Activated naive CD4-positive, alpha-beta T cell treated with anti-CD3 and anti-CD28 coated beads, Interleukin-2, amount 50 U/mL, for 24 hours (primary cell): ENCODE data around the gene PMPCB.

Source experiments
- H3K27ac Mint-ChIP-seq: one replicate; pipeline ENCODE4 v1.8.0; 2021; ENCODE audit warnings: mild to moderate bottlenecking, mixed read lengths
- H3K27me3 Mint-ChIP-seq: one replicate; pipeline ENCODE4 v1.8.0; 2021; ENCODE audit warnings: mixed read lengths
- H3K36me3 Mint-ChIP-seq: one replicate; pipeline ENCODE4 v1.8.0; 2021; ENCODE audit warnings: mixed read lengths
- H3K4me1 Mint-ChIP-seq: one replicate; pipeline ENCODE4 v1.8.0; 2021; ENCODE audit warnings: mixed read lengths
- H3K4me3 Mint-ChIP-seq: one replicate; pipeline ENCODE4 v1.8.0; 2021; ENCODE audit warnings: mild to moderate bottlenecking, mixed read lengths
- H3K9me3 Mint-ChIP-seq: one replicate; pipeline ENCODE4 v1.8.0; 2021; ENCODE audit warnings: mixed read lengths

Gene PMPCB

GRCh38 chr7:103301441-103301840 lies 4.2 kb downstream of the PMPCB start:
- H3K27ac Mint-ChIP-seq = no peak overlapping the region
- H3K4me3 Mint-ChIP-seq = no peak overlapping the region
- H3K36me3 Mint-ChIP-seq = peaks cover 19% of the 10 kb centered on the region
- peaks cover 63% of the 10 kb centered on the region for H3K4me1 Mint-ChIP-seq
- no peaks in the 10 kb centered on the region for H3K27me3 Mint-ChIP-seq
- H3K9me3 Mint-ChIP-seq = no peaks in the 10 kb centered on the region

- H3K27ac Mint-ChIP-seq = peak overlapping the region; percentile 65
- peaks cover 13% of the 10 kb centered on the region for H3K36me3 Mint-ChIP-seq
- peaks cover 26% of the 10 kb centered on the region for H3K4me1 Mint-ChIP-seq
These were observed 10.4 kb downstream of the PMPCB start for GRCh38 chr7:103307503-103308231.

GRCh38 chr7:103314852-103315251 lies 17.6 kb downstream of the PMPCB start:
- Mint-ChIP-seq H3K27me3 (no peaks in the 10 kb centered on the region), H3K4me3 (no peak overlapping the region), H3K27ac (peak overlapping the region; percentile 12), H3K4me1 (peaks cover 8% of the 10 kb centered on the region), H3K9me3 (no peaks in the 10 kb centered on the region), H3K36me3 (peaks cover 17% of the 10 kb centered on the region)

More at GRCh38 chr7:103307503-103308231, 10.4 kb downstream of the PMPCB start:
- H3K4me3 Mint-ChIP-seq = no peak overlapping the region
- no peaks in the 10 kb centered on the region for H3K9me3 Mint-ChIP-seq
- H3K27me3 Mint-ChIP-seq = no peaks in the 10 kb centered on the region

GRCh38 chr7:103316380-103316941 lies 19.2 kb downstream of the PMPCB start:
- H3K9me3 Mint-ChIP-seq = no peaks in the 10 kb centered on the region
- peak overlapping the region; percentile 70 for H3K27ac Mint-ChIP-seq
- H3K4me3 Mint-ChIP-seq = no peak overlapping the region
- H3K4me1 Mint-ChIP-seq = peaks cover 8% of the 10 kb centered on the region
- peaks cover 17% of the 10 kb centered on the region for H3K36me3 Mint-ChIP-seq
- no peaks in the 10 kb centered on the region for H3K27me3 Mint-ChIP-seq

GRCh38 chr7:103317009-103317408 lies 19.8 kb downstream of the PMPCB start:
- H3K27ac Mint-ChIP-seq = peak overlapping the region; percentile 20
- H3K4me1 Mint-ChIP-seq = peaks cover 8% of the 10 kb centered on the region
- no peaks in the 10 kb centered on the region for H3K27me3 Mint-ChIP-seq
- H3K4me3 Mint-ChIP-seq = no peak overlapping the region
- no peaks in the 10 kb centered on the region for H3K9me3 Mint-ChIP-seq
- H3K36me3 Mint-ChIP-seq = peaks cover 18% of the 10 kb centered on the region

GRCh38 chr7:103325744-103326143 lies 28.5 kb downstream of the PMPCB start:
- Mint-ChIP-seq H3K9me3 (no peaks in the 10 kb centered on the region), H3K27me3 (no peaks in the 10 kb centered on the region), H3K36me3 (peaks cover 9% of the 10 kb centered on the region), H3K4me1 (peaks cover 30% of the 10 kb centered on the region), H3K27ac (peak overlapping the region; percentile 92), H3K4me3 (peak overlapping the region; percentile 3)

- peaks cover 23% of the 10 kb centered on the region for H3K36me3 Mint-ChIP-seq
- H3K4me1 Mint-ChIP-seq = peaks cover 34% of the 10 kb centered on the region
- H3K27ac Mint-ChIP-seq = no peak overlapping the region
- no peaks in the 10 kb centered on the region for H3K27me3 Mint-ChIP-seq
- no peaks in the 10 kb centered on the region for H3K9me3 Mint-ChIP-seq
- no peak overlapping the region for H3K4me3 Mint-ChIP-seq
These were observed 39.5 kb downstream of the PMPCB start for GRCh38 chr7:103336761-103337160.

GRCh38 chr7:103338864-103339263 lies 41.6 kb downstream of the PMPCB start:
- Mint-ChIP-seq H3K27me3 (no peaks in the 10 kb centered on the region), H3K27ac (no peak overlapping the region), H3K36me3 (peaks cover 25% of the 10 kb centered on the region), H3K4me1 (peaks cover 35% of the 10 kb centered on the region), H3K9me3 (no peaks in the 10 kb centered on the region), H3K4me3 (no peak overlapping the region)

- Mint-ChIP-seq H3K4me3 (peak overlapping the region; percentile 98), H3K36me3 (peaks cover 29% of the 10 kb centered on the region), H3K27ac (peak overlapping the region; percentile 63), H3K9me3 (no peaks in the 10 kb centered on the region), H3K27me3 (no peaks in the 10 kb centered on the region), H3K4me1 (peaks cover 48% of the 10 kb centered on the region)
These were observed 44.2 kb downstream of the PMPCB start for GRCh38 chr7:103341466-103341865.

GRCh38 chr7:103343332-103343731 lies 46.1 kb downstream of the PMPCB start:
- peaks cover 26% of the 10 kb centered on the region for H3K36me3 Mint-ChIP-seq
- H3K9me3 Mint-ChIP-seq = no peaks in the 10 kb centered on the region
- peak overlapping the region; percentile 98 for H3K4me3 Mint-ChIP-seq
- H3K27me3 Mint-ChIP-seq = no peaks in the 10 kb centered on the region
- H3K27ac Mint-ChIP-seq = peak overlapping the region; percentile 99
- peaks cover 53% of the 10 kb centered on the region for H3K4me1 Mint-ChIP-seq

GRCh38 chr7:103343758-103344452 lies 46.7 kb downstream of the PMPCB start:
- H3K9me3 Mint-ChIP-seq = no peaks in the 10 kb centered on the region
- peak overlapping the region; percentile 98 for H3K4me3 Mint-ChIP-seq
- peaks cover 59% of the 10 kb centered on the region for H3K4me1 Mint-ChIP-seq
- H3K36me3 Mint-ChIP-seq = peaks cover 26% of the 10 kb centered on the region
- H3K27ac Mint-ChIP-seq = peak overlapping the region; percentile 99
- H3K27me3 Mint-ChIP-seq = no peaks in the 10 kb centered on the region

GRCh38 chr7:103344453-103345149 lies 47.4 kb downstream of the PMPCB start, which contains the start of gene DNAJC2:
TSS of gene DNAJC2 (minus strand) at chr7:103344767. CDS start at chr7:103344622, 145 bp downstream.
- Mint-ChIP-seq H3K27ac (peak within 1 kb of the TSS; percentile 99), H3K27me3 (no peaks in the 10 kb centered on the region), H3K4me1 (peaks cover 57% of the 10 kb centered on the region), H3K36me3 (peaks cover 21% of the 10 kb centered on the region), H3K9me3 (no peaks in the 10 kb centered on the region), H3K4me3 (peak within 1 kb of the TSS; percentile 98)

- no peak overlapping the region for H3K27ac Mint-ChIP-seq
- peaks cover 57% of the 10 kb centered on the region for H3K4me1 Mint-ChIP-seq
- peak overlapping the region; percentile 20 for H3K4me3 Mint-ChIP-seq
These were observed 49.2 kb downstream of the PMPCB start for GRCh38 chr7:103346396-103346795.

GRCh38 chr7:103347507-103348267 lies 50.5 kb downstream of the PMPCB start, which contains the start of gene PSMC2:
TSS of gene PSMC2 (plus strand) at chr7:103347643. CDS start at chr7:103347712, 69 bp downstream.
- Mint-ChIP-seq H3K27ac (peak within 1 kb of the TSS; percentile 99), H3K4me3 (peak within 1 kb of the TSS; percentile 98), H3K9me3 (no peaks in the 10 kb centered on the region), H3K4me1 (peaks cover 60% of the 10 kb centered on the region), H3K36me3 (peaks cover 13% of the 10 kb centered on the region), H3K27me3 (no peaks in the 10 kb centered on the region)

More at GRCh38 chr7:103346396-103346795, 49.2 kb downstream of the PMPCB start:
- no peaks in the 10 kb centered on the region for H3K27me3 Mint-ChIP-seq
- H3K9me3 Mint-ChIP-seq = no peaks in the 10 kb centered on the region
- peaks cover 13% of the 10 kb centered on the region for H3K36me3 Mint-ChIP-seq

GRCh38 chr7:103348452-103348851 lies 51.2 kb downstream of the PMPCB start:
- Mint-ChIP-seq H3K4me3 (peak overlapping the region; percentile 98), H3K36me3 (peaks cover 14% of the 10 kb centered on the region), H3K9me3 (no peaks in the 10 kb centered on the region), H3K27me3 (no peaks in the 10 kb centered on the region), H3K27ac (peak overlapping the region; percentile 56), H3K4me1 (peaks cover 62% of the 10 kb centered on the region)
